GM19397 (cell line): Measurements from ENCODE around the gene OPA3.

Source experiments
- ATAC-seq: cut with Tn5 transposase; IDR thresholded peaks from one replicate; pipeline ENCODE4 v1.9.1; 2021; ENCODE audit warnings: mild to moderate bottlenecking, moderate library complexity; ENCODE audit not compliant: unreplicated experiment

Gene OPA3

DNA sequence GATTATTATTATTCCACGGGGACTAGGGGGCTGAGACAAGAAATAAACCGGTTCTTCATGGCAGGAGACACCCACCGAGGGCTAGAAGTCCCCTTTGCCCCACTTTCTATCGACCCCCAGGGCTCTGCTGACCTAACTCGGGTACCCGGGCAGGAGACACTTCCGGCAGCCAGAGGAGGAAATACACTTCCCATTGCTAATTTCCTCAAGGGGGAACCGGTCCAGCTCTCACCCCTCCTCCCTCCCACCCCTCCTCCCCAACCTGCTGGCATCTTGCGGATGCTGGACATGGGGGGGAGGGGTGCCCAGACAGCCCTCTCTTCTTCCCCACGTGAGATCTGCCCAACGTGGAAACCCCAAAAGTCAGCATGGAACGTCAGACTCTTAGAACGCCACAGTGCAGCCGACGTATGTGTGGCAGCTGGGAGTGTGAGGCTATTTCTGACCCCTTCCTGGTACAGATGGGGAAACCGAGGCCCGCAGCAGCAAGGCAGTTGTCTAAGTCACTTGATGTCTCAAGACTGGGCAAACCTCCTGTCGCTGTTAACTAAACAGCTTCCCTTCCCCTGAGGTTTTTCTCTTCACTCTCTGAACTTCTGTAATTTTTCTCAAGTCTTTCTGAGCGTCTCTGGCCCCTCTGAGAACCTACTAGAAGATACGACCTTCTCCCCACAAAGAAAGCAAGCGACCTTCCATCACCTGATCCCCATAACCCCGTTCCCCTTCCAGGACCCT, 13.8 kb upstream of the OPA3 start:
- ATAC-seq = no peak

DNA sequence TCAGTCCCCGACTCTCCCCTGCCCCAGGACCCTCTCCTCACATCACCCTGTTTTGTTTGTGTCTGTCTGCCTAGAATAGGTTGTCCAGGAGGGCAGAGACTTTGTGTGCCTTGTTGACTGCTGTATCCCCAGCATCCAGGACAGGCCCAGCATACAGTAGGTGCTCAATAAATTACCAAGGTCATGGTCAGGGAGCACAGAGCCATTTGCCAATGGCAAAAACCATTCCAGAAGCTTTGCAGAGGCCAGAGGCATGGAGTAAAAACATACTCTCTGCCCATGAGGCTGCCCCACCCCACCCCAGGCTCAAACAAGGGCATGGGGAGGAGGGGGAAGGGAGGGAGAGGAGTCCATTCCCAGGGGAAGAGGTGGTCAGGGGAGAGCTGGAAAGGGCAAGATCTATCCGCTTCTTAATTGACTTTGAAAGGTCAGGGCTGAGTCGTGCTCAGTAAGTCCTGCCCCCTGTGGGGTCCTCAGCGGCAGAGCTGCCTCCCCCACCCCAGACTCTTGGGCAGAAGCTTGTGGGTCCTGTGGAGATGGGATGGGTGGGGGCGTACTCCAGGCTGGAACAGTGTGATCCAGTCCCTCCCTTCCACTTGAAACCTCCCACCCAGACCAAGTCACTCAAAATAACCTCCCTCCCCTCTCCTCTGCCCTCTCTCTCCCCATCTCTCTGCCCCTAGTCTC, 13.0 kb upstream of the OPA3 start:
- ATAC-seq = no peak

- ATAC-seq = no peak
These were observed 11.2 kb upstream of the OPA3 start for GRCh38 chr19:45595814-45596213.

- ATAC-seq = no peak
These were observed 8.9 kb upstream of the OPA3 start for GRCh38 chr19:45593520-45593919.

DNA sequence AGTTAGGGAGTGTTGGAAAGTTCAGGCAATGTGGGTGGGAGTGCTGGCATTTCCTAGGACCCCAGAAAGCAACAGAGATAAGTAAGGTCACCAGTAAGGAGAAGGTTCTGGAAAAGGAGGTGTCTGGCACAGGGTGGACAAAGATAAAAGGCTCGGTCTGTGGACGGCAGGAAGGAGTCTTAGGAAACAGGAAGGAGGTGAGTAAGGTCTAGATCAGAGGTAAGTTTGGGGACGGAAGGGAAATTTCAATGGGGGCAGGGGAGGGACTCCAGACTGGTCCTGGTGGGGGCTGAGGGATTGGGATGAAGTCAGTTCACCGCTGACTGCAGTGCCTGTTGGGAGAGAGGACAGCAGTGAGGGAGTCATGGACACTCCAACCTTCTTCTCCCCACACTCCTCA, 7.8 kb upstream of the OPA3 start:
- no peak for ATAC-seq

GRCh38 chr19:45591638-45592005, 7.0 kb upstream of the OPA3 start:
- no peak for ATAC-seq

DNA sequence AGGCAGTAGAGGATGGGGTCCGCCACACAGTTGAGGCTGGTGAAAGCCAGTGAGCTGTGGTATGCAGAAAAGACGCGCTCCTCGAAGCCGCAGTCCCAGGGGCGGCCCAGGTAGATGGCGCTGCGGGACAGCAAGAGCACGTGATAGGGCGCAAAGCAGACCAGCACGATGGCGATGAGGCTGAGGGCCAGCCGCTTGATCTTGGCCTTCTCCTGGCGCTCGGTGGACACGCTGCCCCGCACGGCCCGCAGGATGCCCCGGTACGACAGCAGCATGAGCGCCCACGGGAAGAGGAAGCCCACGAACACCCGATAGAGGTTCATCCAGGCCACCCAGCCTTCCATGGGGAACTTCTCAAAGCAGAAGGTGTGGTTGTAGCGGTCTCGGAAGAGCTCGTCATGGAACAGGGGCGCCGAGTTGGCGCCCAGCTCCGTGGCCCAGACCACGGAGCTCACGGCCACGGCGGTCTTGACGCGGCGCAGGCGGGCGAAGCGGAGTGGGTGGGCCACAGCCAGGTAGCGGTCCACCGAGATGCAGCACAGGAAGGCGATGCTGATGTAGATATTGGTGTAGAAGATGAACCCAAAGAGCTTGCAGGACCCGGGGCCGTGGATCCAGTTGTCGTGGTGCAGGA, 6.5 kb upstream of the OPA3 start:
- ATAC-seq = no peak

DNA sequence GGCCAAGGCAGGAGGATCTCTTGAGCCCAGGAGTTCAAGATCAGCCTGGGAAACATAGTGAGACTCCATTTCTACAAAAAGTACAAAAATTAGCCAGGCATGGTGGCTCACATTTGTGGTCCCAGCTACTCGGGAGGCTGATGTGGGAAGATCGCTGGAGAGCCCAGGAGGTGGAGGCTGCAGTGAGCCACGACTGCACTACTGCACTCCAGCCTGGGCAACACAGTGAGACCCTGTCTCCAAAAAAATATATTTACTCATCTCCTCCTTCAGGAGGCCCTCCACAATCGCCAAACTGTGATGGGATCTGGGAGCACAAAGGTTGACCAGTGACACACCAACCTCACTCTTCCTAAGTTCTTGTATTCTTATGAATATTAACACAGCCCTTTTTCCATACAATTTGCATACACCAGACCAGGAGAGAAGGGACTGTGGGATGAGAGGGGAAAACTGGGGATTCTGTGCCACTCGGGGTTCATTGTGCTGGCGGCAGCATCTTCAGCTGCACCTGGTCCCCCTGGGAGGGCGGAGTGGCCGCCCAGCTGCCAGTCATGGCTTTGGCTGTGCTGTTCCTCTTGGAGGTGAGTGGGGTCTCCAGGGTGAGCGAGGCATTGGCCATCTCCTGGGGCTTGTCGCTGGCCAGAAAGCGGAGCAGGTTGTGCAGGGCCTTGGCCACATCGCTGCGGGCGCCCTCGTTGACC, 5.8 kb upstream of the OPA3 start:
- no peak for ATAC-seq

GRCh38 chr19:45589768-45590167, 5.2 kb upstream of the OPA3 start:
- no peak for ATAC-seq

DNA sequence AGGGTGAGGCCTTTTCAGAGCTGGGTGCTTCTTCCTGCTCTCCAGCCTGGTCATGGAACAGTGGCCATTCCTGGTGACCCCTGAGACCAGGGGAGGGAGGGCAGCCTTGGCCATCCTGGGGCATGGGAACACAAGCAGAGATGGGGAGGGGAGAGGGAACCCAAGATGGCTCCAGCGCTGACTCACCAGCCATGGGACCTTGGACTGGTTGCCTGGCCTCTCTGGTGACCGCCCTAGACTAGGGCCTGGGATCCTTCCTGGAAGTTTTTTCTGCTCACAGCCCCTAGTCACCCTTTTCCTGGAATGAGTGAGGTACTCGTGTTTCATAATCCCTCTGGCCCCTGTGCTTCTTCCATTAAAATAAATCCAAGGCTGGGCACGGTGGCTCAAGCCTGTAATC, 3.3 kb upstream of the OPA3 start:
- ATAC-seq = no peak

GRCh38 chr19:45585158-45585577, 566 bp upstream of the OPA3 start:
- no peak for ATAC-seq

DNA sequence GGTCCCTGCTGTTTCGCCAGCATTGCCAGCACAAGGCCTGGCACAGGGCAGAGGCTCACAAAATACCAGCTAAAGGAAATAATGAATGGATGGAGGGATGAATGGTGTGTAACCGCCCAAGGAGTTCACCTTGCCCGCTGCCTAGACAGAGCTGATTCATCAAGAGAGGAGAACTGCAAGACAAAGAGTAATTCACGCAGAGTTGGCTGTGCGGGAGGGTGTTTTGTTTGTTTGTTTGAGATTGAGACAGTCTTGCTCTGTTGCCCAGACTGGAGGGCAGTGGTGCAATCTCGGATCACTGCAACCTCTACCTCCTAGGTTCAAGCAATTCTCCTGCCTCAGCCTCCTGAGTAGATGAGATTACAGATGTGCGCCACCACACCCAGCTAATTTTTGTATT, 3.0 kb downstream of the OPA3 start:
- no peak for ATAC-seq

DNA sequence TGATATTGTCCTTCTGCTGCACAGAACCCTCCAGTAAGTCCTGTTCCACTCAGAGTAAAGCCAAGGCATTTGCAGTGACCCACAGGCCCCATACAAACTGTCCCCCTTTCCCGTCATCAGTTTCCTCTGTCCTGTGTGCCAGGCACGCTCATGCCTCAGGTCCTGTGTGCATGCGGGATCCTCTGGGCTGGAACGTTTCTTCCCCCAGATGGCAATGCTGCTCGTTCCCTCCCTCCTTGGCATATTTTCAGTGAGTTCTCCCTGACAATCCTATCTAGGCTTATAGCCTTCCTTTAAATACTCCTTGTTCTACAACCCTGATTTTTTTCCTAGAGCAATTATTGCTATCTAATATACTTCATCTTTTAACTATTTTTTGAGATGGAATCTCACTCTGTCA, 5.7 kb downstream of the OPA3 start:
- no peak for ATAC-seq

DNA sequence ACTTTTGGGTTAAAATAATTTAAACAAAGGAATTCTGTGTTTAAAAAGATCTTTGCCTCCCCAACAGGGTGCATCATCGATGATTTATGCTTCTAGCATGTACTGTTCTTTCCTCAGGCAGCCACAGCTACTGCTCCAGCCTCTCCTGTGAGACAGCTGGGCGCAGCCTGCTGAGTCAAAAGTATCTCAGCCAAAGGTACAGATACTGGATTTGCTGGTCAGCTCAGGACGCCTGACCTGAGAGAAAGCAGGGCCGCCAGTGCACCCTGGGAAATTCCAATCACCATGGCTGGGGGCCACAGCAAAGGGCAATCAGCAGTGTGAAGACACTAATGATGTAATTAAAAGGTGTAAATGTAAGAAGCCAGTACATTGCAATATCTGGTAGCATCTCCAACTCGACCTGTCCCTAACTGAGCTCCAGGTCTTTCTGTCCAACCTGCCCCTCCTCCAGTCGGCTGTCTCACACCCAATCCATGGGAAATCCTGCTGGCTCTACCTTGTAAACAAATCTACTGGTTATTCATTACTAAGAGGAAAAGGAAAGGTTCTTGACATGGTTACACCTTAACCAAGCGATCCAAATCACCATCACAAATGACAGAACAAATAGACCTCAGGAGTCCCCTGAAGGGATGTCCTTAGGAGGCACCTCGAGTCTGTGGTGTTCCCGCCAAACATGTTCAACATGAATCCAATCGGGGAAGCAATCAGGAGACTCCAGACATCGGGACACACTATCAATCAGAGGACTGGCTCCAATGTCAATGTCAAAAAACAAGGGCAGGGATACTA, 7.3 kb downstream of the OPA3 start:
- no peak for ATAC-seq

DNA sequence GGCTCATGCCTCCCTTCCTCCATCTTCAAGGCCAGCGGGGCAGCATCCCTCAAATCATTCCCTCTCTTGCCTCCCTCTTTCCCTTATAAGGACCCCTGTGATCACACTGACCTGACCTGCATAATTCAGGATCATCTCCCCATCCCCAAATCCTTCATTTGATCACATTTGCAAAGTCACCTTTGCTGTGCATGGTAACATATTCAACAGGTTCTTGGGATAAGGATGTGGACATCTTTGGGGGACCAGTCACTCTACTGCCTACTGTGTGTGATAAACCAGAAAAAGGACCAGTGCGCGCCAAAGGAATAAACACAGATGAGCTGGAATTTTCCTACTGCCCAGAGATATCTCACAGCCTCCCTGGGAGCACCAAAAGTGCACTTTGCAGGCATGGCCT, 7.9 kb downstream of the OPA3 start:
- no peak for ATAC-seq

- ATAC-seq = no peak
These were observed 9.4 kb downstream of the OPA3 start for GRCh38 chr19:45575216-45575615.

DNA sequence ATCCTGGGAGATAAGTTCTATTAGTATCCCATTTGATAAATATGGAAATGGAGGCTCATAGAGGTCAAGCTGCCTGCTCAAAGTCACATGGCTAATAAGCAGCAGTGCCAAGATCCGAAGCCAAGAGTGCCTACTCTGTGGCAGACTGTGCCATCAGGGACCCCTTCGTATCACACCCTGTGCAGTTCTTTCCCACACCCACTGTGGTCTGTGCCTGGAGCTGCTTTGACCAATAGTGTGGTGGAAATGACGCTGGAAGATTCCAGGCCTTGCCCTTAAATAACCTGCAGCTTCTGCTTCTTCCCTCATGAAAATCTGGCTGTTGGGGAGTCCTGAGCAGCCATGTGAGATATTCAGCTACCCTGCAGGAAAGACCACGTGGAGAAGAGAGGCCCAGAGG, 10.1 kb downstream of the OPA3 start:
- no peak for ATAC-seq

DNA sequence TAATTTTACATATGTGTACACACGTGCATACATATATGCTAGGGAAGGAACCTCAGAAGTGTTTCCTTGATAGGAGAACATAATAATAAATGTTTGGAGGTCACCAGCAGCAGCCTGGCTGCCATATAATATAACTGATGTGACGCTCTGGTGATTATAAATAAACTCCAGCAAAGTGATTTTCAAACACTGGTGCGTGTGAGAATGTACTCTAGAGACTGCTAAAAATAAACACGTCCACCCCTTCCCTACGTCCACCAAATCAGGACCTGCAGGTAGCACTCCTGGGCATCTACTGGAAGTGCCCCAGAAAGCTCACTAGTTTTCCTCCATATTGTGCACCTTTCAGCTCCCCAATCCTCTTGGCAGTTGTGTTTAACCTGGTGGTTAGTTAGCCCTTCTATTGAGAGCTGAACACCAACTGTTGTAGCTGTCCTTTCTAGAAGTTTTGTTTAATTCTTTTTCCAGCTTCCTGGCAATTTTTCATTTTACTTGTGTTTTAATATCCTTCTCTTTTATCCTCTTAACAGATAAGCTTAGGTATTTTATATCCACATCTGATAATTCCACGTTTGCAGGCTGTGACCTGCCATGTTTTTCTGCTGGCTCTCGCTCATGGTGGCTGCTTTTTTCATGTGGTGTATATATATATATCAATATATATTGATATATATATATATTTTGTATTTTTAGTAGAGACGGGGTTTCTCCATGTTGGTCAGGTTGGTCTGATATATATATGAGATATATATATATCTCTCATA, 13.0 kb downstream of the OPA3 start:
- no peak for ATAC-seq

DNA sequence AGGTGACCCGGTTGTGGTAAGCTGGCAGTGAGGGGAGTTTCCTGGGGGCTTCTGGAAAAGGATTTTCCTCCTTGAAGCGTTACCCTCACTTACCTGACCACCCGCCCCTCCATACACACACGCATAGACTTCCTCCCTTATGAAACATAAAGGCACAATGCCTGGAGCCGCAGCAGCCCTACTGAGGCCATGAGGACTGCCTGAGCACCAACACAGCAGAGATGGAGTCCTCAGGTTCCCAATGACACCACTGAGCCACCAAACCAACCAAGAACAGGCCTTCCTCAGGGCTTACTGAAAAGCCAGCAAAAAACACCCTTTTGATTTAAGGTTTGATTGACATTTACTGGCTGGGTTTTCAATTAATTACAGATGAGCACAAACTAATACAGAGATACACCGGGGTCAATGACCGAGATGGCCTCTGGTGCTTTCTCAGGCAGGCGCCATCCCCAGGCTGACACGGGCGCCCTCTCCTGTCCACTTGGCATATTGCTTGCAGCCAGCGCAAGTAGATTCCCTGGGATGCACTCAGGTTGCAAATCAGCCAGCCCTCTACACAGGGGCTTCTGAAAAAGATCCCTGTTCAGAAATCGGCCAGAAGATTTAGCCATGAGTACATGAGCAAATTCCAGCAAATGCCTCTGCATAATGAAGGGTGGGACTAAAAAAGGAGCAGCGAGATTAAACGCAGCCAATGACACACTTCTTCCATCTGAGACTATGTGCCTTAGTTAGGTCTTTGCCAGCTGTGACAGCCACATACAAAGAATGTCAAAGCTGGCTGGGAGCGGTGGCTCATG, 14.8 kb downstream of the OPA3 start:
- ATAC-seq = no peak
